Gastrocnemius medialis (tissue), 4 donors: ENCODE results near the gene MEGF11.

Source experiments
- CTCF ChIP-seq, 5 experiments: fragments of 450-650 bp in 3 of 5; fragments of 200-600 bp in 2 of 5; sonication (generic) in 2 of 5; IDR thresholded peaks in 4 of 5; conservative IDR thresholded peaks in 1 of 5; 1 replicate in 4 of 5; 2 replicates in 1 of 5; pipeline ENCODE4 v1.5.1; 2016 to 2019; ENCODE audit warnings: antibody characterized with exemption in 5 of 5, mild to moderate bottlenecking in 3 of 5, moderate library complexity in 3 of 5
- POLR2A ChIP-seq, 2 donors: fragments of 450-650 bp; IDR thresholded peaks; one replicate each; pipeline ENCODE4 v1.6.1; 2017; ENCODE audit warnings: antibody characterized with exemption in 2 of 2, mild to moderate bottlenecking in 2 of 2, moderate library complexity in 2 of 2

- TF ChIP-seq POLR2A (IDR thresholded peaks at IDR 0.05) (no peak), CTCF (IDR thresholded peaks at IDR 0.05 in 4 of 5, conservative IDR thresholded peaks at IDR 0.05 in 1 of 5) (no peak)
These were observed 161.2 kb downstream of the MEGF11 start for GRCh38 chr15:66092053-66093016.
